SK-N-SH (cell line): Measurements from ENCODE around the gene LPCAT1.

Experiments
- CTCF ChIP-seq: fragments of 200-600 bp; sonication (generic); IDR thresholded peaks from 2 replicates; pipeline ENCODE4 v1.6.1; 2017; ENCODE audit warnings: antibody characterized with exemption, mild to moderate bottlenecking, moderate library complexity
- FOXM1 ChIP-seq: IDR thresholded peaks from 2 replicates; pipeline ENCODE4 v1.4.0; 2012; ENCODE audit warnings: low read depth, mild to moderate bottlenecking
- REST ChIP-seq: IDR thresholded peaks from 2 replicates; pipeline ENCODE4 v1.6.1; 2012; ENCODE audit warnings: mild to moderate bottlenecking, low read depth, low read length, moderate library complexity
- SMC3 ChIP-seq: IDR thresholded peaks from 2 replicates; pipeline ENCODE4 v1.6.1; 2012; ENCODE audit warnings: low read depth, low read length, improper control_type of control experiment
- TAF1 ChIP-seq: IDR thresholded peaks from 2 replicates; pipeline ENCODE4 v1.6.1; 2012; ENCODE audit warnings: low read depth, mild to moderate bottlenecking, low read length, moderate library complexity, borderline replicate concordance

GRCh38 chr5:1506242-1507013 lies 17.3 kb downstream of the LPCAT1 start:
- no peak for TF ChIP-seq CTCF
- no peak for TF ChIP-seq FOXM1
- no peak for TF ChIP-seq REST
- no peak for TF ChIP-seq TAF1
- TF ChIP-seq SMC3, result no peak
